NOMO-1 (cell line): ENCODE measurements around the gene PCYT2.

Experiments
- DNase-seq, 2 experiments: peaks; one replicate each; lab custom pipeline; 2025; ENCODE audit not compliant: unreplicated experiment in 2 of 2; lab: John Stamatoyannopoulos, UW

PCYT2 gene

DNA sequence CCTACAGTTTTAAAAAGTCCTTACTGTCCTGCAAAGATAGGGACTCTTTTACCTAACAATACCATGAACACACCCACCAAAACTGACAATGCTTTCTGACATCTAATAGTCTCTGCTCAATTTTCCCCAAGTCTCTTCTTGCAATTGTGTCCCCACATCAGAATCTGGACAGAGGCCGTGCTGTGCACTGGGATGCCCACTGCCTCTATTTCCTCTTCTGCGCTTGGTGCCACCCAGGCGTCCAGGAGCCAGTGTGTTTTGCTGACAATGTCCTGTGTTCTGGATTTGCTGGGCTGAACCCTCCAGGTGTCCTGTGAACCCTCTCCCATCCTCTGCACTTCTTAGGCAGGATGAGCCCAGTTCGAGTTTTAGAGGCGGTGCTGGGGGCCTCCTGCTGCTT lies 33.6 kb downstream of the PCYT2 start:
- DNase-seq, result no peak

DNA sequence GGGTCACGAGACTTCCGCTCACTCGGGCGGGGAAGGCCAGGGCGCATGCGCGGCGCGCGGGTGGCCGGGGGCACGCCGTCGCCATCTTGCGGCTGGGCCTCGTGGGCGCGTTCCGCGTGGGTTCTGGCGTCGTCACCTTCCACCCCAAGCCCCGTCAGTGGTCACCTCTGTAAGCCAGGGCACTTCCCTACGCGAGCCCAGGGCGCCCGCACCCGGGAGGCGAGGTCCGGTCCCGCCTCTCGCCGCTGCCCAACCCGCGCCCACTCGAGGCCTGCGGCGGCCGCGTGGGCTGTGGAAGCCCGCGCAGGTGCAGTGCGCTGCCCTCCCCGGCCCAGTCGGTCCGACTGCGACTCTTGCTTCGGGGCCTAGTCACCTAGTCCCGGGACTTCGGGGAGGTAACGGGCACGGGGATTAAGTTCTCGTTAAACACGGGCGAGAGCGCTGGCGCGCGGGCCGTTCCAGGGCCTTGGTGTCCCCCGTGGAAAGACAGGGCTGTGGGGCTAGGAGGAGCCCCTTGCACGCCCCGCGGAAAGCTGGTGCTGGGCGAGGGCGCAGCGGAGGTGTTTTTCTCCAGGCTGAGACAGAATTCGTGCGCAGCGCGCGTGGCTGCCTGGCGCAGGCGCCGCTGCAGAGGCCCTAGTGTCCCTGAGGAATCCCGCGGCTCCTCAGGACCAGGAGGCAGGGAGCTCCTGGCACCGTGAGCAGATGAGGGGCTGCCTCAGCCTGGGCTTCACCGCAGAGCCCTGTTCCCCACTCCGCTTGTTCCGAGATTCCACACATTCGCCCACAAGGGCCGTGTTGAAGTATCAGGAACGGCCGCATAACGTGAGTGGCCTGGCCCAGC lies 39.6 kb downstream of the PCYT2 start:
- DNase-seq, result peak; percentile 82 to 87

DNA sequence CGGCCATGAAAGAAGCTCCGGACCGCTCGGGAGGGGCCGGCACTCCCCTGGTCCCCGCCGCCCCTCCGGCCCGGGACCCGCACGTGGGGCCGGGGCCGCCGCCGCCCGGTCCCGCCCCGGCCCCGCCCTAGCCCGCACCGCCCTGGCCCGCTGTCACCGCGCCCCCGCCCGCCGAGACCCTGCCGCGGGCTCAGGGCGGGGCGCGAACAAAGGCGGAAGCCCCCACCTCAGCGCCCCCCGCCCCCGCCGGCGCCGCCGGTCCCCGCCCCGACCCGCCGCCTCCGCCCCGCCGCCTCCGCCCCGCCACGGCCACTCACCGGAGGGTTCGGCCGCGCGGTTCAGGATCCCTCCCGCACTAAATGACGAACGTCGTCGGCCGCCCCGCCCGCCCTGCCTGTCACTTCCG lies 40.2 kb downstream of the PCYT2 start, which contains the start of gene ARHGDIA:
Gene ARHGDIA, minus strand, starts transcription at position 357 of the 406 bp plus-strand sequence. CDS start 1,407 bp downstream, outside the sequence.
- DNase-seq, result no peak

DNA sequence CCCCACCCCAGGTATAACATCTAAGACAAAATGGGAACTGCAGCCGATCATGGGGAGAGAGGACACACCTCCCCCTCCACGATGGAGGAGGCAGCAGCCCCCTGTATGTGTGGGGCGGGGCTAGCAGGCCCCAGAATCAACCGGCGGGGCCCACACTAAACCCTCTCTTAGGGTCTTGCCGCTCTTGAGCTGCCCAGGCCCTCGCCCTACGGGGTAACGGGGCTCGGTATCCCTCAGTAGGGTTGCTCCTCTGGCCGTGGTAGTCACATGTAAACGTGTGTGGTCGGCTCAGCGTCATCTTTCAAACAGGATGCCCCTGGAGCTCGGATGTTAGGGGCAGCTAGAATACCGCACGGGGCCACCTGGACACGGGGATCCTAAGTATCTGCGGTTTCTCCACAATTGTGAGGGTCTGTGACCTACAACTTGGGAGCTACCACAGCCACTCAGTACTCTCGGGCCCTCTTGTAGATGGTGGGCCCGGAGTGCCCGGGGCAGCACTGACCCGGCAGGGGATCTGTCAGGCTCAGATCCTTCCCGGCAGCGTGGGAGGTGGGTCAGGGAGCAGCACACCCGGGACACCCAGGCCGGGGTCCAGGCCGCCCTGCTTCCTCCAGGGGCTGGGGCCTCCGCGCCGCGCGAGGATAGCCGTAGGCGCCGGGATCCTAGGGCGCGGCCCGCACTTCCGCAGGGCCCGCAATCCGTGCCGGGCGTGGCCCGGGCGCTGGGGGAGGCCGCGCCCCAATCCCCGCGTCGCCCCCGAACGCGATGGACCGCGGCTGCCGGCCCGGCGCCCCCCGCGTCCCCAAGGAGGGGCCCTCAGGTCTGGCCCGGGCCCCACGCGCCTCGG lies 40.8 kb downstream of the PCYT2 start:
- peak in 1 of 2 experiments; percentile 26 for DNase-seq

DNA sequence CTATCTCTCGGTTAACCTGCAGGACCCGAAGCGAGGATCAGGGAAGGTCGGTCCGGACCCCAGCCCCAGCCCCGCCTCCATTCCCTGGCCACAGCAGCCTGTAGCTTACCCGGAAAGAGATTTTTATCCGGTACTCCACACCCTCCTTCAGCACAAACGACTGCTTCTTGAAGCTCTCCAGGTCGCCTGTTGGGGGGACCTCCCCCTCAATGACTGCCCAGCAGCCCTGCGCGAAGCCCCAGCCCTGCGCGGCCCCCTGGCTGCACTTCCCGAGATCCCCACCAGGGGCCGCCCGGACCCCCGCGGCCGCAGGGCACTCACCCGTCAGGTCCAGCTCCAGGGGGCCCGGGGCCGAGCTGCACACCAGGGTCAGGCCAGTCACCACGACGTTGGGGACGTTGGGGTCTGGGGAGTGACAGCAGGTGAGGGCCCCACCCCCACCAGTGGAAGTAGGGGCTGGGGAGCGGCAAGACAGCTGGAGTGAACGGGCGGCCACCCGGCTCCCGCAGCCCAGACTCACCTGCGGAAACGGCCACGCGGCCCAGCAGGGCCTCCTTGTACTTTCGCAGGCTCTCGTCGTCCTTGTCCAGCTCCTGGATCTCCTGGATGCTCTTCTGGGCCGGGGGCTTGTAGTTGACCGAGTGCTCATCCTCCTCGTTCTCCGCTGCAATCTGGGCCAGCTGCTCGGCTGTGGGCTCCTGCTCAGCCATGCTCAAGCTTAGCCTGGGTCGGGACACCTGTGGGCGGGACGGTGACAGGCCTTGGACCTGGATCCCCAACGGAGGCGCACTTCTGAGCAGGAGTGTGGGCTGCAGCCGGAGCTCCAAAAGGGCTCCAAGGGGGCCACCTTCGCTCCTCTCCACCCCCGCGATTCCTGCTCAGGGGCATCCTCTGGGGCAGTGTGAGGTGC lies 41.7 kb downstream of the PCYT2 start:
- no peak for DNase-seq

DNA sequence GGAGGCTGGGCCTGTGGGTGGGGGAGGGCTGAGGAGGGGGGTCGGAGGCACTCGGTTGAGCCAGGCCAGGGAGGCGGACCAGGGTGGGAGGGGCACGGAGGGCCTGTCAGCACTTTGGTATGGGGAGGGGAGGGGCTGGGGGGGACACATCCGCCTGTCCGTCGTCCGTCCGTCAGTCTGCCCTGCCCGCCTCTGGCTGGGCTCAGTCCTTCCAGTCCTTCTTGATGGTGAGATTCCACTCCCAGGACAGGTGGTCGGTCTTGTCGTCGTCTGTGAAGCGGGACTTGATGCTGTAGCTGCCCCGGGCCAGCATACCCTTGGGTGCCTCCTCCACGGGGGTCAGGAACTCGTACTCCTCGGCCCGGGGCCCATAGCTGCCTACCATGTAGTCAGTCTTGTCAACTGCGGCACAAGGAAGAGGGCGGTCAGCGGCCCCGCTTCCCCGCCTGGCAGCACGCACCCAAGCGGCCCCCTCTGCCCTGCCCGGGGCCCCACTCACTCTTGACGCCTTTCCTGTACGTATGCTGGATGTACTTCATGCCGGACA lies 42.5 kb downstream of the PCYT2 start:
- DNase-seq, result no peak

DNA sequence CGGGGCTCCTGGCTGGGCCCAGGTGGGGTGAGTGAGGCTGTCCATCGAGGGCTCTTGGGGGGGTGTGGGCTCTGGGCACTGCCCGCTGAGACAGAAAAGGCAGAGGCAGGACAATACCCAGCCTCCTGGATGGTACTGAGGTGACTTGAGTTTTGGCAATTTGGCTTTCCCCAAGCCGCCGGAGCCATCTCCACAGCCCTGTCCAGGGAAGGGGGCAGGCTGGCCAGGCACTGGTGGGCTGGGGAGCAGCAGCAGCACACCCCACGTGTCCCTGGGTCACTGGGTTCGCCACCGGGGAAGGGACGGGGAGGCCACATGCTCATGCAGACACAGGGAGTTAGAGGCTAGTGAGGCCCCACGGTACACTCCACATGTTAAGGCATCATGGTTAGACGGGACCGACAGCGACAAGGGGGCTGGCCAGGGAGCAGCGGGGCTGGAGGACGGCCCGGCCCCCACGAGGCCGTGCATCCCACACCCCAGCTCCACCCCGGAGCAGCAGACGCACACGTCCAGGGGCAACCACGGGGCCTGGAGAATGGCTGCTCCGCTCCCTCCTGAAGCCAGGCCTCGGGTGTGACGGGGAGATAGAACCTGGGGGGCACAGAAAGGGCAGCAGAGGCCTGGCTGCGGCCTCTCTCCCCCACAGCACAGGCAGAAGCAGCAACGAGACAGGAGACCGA lies 43.1 kb downstream of the PCYT2 start:
- no peak for DNase-seq

DNA sequence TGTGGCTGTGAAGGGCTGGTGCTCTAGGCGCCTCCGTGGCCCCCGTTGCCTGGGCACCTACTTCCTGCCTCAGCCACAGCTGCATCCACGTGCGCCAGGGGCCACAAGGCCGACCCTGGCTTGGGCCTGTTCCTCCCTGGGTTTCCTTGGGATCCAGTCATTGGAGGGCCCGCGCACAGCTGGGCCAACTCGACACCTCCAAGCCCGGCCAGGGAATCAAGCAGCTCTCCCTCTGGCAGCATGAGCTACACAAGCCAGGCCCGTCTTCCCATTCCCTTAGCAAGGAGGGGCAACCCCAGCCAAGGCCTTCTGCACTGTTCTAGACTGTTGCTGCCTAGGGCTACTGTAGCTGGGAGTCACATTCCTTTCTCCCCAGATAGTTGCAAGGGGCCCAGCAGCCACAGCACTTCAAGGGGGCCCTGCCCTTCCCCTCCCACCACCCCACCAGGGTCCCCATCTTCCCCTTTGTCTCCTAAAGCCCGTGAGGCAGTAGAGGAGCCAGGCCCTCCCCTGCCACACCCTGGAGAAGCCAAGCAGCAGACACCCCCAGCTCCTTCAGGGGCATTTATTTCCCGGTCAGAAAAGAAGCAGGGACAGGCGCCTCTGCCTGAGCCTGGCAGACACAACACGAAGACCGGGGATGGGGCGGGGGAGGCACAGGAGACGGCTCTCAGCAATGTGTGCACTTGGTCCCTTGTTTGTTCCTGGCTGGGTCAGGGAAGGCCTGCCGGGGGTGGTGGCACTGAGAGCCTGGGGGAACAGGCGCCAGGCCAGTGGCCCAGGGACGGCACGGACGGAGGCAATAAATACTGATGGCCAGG lies 43.8 kb downstream of the PCYT2 start:
- no peak for DNase-seq

DNA sequence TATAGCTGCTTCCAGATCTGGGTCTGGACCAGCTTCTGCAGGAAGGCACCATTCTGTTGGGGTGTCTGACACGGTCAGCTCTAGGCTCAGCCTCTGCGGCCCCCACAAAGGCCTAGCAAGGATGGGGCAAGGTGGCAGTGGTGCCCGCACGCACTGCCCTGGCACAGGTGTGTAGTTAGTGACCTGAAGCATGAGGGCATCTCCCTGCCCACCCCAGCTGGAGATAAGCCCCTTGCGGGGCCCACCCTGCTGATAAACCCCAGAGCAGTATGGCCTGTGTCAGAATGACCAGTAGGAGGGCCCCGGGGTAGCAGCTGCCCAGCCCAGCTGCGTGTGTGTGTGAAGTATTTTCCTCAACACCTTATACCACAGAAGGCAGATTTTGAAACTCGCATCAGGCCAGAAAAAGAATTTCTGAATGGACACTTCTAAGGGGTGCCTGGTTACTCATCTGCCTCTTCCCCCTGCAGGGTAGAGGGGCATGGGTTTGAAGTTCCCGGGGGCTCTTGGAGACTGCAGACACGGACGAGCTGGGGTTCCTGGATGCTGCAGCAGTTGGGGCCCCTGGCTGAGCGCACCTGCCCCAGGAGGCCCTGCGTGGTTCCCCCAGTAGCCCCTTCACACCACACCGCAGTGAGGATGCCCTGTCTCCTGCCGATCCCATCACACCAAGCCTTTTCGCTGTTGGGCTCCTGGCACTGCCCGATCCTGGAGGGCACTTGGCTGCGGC lies 44.6 kb downstream of the PCYT2 start:
- DNase-seq, result no peak

DNA sequence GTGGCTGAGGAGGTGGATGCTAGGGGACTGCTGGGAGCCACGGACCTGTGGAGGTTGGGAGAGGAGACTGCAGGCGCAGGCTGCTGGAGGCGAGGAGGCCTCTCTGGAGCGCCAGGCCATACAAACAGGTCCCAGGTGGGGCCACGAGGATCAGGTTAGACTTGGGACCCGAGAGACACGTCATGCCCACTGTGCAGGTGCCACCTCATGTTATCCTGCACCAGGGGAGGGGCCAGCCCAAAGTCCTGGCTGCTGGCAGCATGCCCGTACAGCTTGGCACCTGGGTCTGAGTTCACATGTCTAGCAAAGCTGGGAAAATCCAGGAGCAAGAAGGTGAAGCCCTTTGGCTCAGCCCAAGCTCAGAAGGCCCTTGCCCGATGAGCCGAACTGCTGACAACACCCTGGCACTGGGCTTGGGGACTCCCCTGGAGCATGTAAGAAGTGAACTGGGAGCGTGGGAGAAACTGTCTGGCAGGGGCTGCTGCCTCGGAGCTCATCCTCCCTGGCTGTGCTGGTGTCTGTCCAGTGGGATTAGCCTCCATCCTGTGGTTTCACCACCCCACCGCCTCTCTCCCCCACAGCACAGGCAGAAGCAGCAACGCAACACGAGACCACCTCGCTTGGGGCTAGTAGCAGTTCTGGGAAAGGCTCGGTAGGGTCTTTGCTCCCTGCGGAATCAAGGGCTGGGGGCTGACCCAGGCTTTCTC lies 45.3 kb downstream of the PCYT2 start:
- DNase-seq, result no peak

DNA sequence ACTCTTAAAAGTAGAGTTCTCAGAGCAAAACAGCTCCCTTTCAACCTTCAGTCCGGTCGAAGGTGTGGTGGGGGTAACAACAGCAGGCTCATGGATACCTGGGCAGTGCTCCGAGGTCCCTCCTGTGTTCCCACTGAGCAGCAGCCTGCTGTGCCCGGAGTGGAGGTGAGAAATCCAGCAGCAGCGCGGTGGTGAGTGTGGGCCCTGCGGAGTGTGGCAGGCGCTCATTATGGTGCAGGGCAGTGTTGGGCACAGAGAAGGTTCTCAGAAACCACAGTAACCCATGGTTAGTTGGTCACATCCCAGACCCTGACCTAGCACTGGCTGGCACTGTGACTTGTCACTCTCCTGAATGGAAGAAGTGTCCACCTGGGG lies 45.9 kb downstream of the PCYT2 start:
- no peak for DNase-seq

DNA sequence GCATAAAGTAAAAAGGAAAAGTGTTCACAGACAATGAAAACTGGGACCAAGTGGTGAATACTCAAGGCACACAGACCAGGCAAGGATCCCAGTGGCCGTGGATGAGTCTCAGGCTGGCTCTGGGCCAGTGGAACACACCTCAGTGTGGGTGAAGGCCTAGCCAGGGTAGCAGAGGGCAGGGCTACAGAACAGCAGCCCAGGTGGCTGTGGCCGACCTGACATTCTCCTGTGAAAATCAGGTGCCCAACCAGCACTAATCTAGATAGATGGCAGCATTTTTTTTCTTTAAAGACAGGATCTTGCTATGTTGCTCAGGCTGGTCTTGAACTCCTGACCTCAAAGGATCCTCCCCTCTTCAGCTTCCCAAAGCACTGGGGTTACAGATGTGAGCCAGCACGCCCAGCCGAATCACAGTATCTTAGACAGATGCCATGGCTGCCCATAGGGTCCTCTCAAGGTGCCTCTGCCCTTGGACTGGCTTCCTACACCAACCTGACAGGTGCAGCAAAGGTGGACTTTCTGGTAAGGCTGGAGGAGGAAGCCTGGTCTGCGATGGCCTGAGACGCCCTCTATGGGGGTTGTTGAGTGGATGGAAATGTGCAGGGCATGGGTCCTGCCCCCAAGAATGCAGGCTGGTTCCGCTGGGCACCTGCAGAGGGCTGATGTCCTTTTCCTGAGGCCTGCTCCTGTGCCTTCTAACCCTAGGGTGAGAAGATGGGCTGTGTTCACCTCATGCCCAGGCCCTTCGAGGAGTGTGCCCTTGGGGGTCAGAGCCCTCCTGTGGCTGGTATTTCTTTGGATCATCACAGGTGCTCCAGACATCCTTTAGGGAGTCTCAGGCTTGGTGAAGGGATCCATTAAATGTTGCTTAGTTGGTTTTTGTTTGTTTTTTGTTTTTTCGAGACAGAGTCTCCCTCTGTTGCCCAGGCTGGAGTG lies 47.1 kb downstream of the PCYT2 start:
- DNase-seq, result no peak

DNA sequence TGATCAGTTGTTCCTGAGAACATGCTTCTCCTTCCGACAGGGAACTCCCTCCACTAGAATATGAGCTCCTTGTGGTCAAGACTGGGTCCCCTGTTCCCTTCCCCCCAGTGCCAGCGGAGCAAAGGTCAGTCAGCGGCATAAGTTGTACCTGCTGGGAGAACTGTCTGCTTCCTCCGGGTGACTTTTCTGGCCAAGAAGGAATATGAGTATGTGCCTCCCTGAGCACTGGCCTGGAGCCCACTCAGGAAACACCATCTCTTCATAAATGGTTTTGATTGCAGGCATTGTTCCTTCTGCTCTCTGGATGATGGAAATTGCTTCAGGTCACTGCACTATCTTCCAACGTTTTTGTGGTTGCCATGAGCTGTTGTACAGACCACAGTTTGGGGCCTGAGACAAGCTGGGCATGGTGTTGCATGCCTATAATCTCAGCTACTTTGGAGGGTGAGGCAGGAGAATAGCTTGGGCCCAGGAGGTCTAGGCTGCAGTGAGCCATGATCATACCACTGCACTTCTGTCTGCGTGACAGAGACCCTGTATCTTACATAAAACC lies 48.0 kb downstream of the PCYT2 start:
- DNase-seq, result no peak

DNA sequence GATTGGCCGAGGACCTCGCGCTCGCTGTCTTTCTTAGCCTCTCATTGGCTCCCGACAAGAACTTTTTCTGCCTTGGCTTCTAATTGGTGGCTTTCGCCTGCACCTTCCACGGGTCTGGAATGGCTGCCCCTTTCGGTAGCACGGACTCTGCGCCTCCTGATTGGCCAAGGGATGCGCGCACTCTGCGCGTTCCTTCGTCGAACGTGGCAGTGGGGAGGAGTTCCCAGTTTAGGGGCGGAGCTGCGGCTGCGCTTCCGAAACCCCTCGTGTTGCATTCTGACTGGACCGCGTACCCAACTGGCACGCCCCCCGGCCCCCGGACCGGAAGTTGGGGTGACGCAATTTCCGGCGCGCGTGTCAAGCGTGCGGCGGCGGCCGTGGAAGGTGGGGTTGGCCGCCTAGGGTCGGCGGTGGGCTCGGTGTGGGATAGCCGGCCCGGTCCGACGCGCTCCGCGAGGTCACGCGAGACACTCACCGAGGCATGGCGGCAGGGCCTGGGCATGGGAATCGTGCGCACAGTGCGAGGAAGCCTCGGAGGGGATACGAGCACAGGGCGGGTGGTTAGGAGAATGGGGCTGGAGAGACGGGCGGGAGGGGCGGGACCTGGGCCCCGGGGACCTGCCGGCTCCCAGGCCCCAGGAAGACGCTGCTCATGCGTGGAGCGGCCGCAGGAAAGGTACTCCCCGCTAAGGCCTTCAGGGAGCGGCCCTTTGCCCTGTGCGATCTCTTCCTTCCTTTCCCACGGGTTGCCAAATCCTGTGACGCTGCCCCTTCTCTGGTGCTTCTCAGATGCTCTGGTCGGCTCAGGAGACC lies 50.2 kb downstream of the PCYT2 start:
- peak; percentile 99 to 100 for DNase-seq

DNA sequence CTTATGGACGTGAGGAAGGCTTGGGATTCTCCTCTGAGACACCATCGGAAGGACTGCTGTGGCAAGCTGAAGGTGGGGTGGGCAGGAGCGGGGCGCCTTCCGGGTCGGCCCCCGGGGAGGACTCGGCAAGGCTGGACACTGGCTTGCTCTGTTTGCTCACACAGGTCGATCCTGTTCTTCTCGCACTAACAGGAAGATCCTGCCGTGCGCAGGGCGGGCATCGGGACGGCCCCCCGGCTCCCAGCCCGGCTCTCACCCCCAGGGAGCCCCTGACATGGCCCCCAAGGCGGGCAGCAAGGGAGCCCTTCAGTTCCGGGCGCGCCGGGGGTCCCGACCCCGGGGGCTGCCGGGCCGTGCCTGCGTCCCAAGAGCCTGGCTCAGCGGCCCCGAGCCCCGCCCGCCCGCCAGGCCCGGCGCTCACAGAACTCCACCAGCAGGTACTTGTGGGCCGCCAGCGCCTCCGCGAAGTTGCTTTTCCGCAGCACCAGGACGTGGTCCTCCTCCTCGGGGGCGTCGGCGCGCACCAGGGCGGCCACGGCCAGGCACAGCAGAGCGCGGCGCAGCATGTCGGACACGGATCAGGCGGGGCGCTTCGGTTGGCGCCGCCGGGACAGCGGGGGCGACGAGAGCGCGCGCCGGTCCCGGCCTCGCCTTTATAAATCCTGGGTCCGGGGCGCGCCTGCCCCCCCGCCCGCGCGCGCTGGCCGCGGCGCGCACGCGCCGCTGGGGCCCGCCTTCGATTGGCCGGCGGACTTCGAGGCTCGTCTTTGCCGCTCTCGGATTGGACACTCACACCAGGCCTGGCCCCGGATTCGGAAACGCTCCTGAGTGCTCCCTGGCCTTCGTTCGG lies 51.1 kb downstream of the PCYT2 start, which contains the start of gene P4HB:
Gene P4HB, minus strand, starts transcription at position 630 of the 850 bp plus-strand sequence. Its CDS starts 64 bp downstream, at position 566.
- no peak for DNase-seq
